ENCODE data around the gene KRTAP1-3.

The KRTAP1-3 gene

GRCh38 chr17:41024697-41025096, 10.0 kb downstream of the KRTAP1-3 start:
- H3K27ac ChIP-seq (ENCODE audit: low read depth, low read length, severe bottlenecking) = no peak overlapping the region

GRCh38 chr17:41020336-41020735, 14.3 kb downstream of the KRTAP1-3 start:
- Histone ChIP-seq H3K36me3 (ENCODE audit: control insufficient read depth, insufficient read depth, low read length) (no peaks in the 10 kb centered on the region), H3K4me1 (ENCODE audit: control insufficient read depth, insufficient read depth, low read length, poor library complexity, severe bottlenecking) (no peaks in the 10 kb centered on the region), H3K27ac (ENCODE audit: low read depth, low read length, severe bottlenecking) (no peak overlapping the region), H3K4me3 (ENCODE audit: extremely low read depth, insufficient read depth, low read length, poor library complexity, severe bottlenecking) (no peak overlapping the region), H3K9me3 (ENCODE audit: control insufficient read depth, low read length) (no peaks in the 10 kb centered on the region)

More at GRCh38 chr17:41024697-41025096, 10.0 kb downstream of the KRTAP1-3 start:
- Histone ChIP-seq H3K9me3 (ENCODE audit: control insufficient read depth, low read length) (no peaks in the 10 kb centered on the region), H3K4me1 (ENCODE audit: control insufficient read depth, insufficient read depth, low read length, poor library complexity, severe bottlenecking) (no peaks in the 10 kb centered on the region), H3K4me3 (ENCODE audit: extremely low read depth, insufficient read depth, low read length, poor library complexity, severe bottlenecking) (no peak overlapping the region), H3K36me3 (ENCODE audit: control insufficient read depth, insufficient read depth, low read length) (no peaks in the 10 kb centered on the region)
- WGBS, 2 experiments (ENCODE audit: insufficient coverage in 2 of 2) = 84 to 85% methylated on average over 3 of the region's 3 CpGs

GRCh38 chr17:41019415-41019814, 15.3 kb downstream of the KRTAP1-3 start:
- H3K4me3 ChIP-seq (ENCODE audit: extremely low read depth, insufficient read depth, low read length, poor library complexity, severe bottlenecking) = no peak overlapping the region
- WGBS, 2 experiments (ENCODE audit: insufficient coverage in 2 of 2) = 80 to 85% methylated on average over 1 to 2 of the region's 3 CpGs
- H3K9me3 ChIP-seq (ENCODE audit: control insufficient read depth, low read length) = no peaks in the 10 kb centered on the region
- no peaks in the 10 kb centered on the region for H3K4me1 ChIP-seq (ENCODE audit: control insufficient read depth, insufficient read depth, low read length, poor library complexity, severe bottlenecking)
- no peaks in the 10 kb centered on the region for H3K36me3 ChIP-seq (ENCODE audit: control insufficient read depth, insufficient read depth, low read length)
- no peak overlapping the region for H3K27ac ChIP-seq (ENCODE audit: low read depth, low read length, severe bottlenecking)

- WGBS, 2 experiments (ENCODE audit: insufficient coverage in 2 of 2) = 60% methylated on average over 1 of the region's 3 CpGs; no CpG with 5 or more reads in 1 of the 2 experiments
- no peak overlapping the region for H3K27ac ChIP-seq (ENCODE audit: low read depth, low read length, severe bottlenecking)
- no peak overlapping the region for H3K4me3 ChIP-seq (ENCODE audit: extremely low read depth, insufficient read depth, low read length, poor library complexity, severe bottlenecking)
- H3K9me3 ChIP-seq (ENCODE audit: control insufficient read depth, low read length) = no peaks in the 10 kb centered on the region
- no peaks in the 10 kb centered on the region for H3K36me3 ChIP-seq (ENCODE audit: control insufficient read depth, insufficient read depth, low read length)
- no peaks in the 10 kb centered on the region for H3K4me1 ChIP-seq (ENCODE audit: control insufficient read depth, insufficient read depth, low read length, poor library complexity, severe bottlenecking)
These were observed 16.1 kb downstream of the KRTAP1-3 start for GRCh38 chr17:41018541-41018940.

GRCh38 chr17:41016578-41017215, 18.0 kb downstream of the KRTAP1-3 start:
- H3K36me3 ChIP-seq (ENCODE audit: control insufficient read depth, insufficient read depth, low read length) = no peaks in the 10 kb centered on the region
- H3K9me3 ChIP-seq (ENCODE audit: control insufficient read depth, low read length) = no peaks in the 10 kb centered on the region
- H3K27ac ChIP-seq (ENCODE audit: low read depth, low read length, severe bottlenecking) = no peak overlapping the region
- no peaks in the 10 kb centered on the region for H3K4me1 ChIP-seq (ENCODE audit: control insufficient read depth, insufficient read depth, low read length, poor library complexity, severe bottlenecking)
- 91 to 95% methylated on average over 12 to 13 of the region's 13 CpGs for WGBS, 2 experiments (ENCODE audit: insufficient coverage in 2 of 2)
- H3K4me3 ChIP-seq (ENCODE audit: extremely low read depth, insufficient read depth, low read length, poor library complexity, severe bottlenecking) = no peak overlapping the region

- no peaks in the 10 kb centered on the region for H3K36me3 ChIP-seq (ENCODE audit: control insufficient read depth, insufficient read depth, low read length)
- 75 to 77% methylated on average over 3 to 6 of the region's 7 CpGs for WGBS, 2 experiments (ENCODE audit: insufficient coverage in 2 of 2)
- no peak overlapping the region for H3K27ac ChIP-seq (ENCODE audit: low read depth, low read length, severe bottlenecking)
- H3K4me1 ChIP-seq (ENCODE audit: control insufficient read depth, insufficient read depth, low read length, poor library complexity, severe bottlenecking) = no peaks in the 10 kb centered on the region
- H3K4me3 ChIP-seq (ENCODE audit: extremely low read depth, insufficient read depth, low read length, poor library complexity, severe bottlenecking) = no peak overlapping the region
- no peaks in the 10 kb centered on the region for H3K9me3 ChIP-seq (ENCODE audit: control insufficient read depth, low read length)
These were observed 19.2 kb downstream of the KRTAP1-3 start for GRCh38 chr17:41015454-41015853.

- Histone ChIP-seq H3K36me3 (ENCODE audit: control insufficient read depth, insufficient read depth, low read length) (no peaks in the 10 kb centered on the region), H3K9me3 (ENCODE audit: control insufficient read depth, low read length) (no peaks in the 10 kb centered on the region), H3K4me3 (ENCODE audit: extremely low read depth, insufficient read depth, low read length, poor library complexity, severe bottlenecking) (no peak overlapping the region), H3K4me1 (ENCODE audit: control insufficient read depth, insufficient read depth, low read length, poor library complexity, severe bottlenecking) (peaks cover 11% of the 10 kb centered on the region), H3K27ac (ENCODE audit: low read depth, low read length, severe bottlenecking) (no peak overlapping the region)
- WGBS, 2 experiments (ENCODE audit: insufficient coverage in 2 of 2) = 63% methylated on average over 1 of the region's 1 CpG; no CpG with 5 or more reads in 1 of the 2 experiments
These were observed 21.1 kb downstream of the KRTAP1-3 start for GRCh38 chr17:41013606-41014005.

- 97 to 100% methylated on average over 1 to 3 of the region's 3 CpGs for WGBS, 2 experiments (ENCODE audit: insufficient coverage in 2 of 2)
- Histone ChIP-seq H3K4me1 (ENCODE audit: control insufficient read depth, insufficient read depth, low read length, poor library complexity, severe bottlenecking) (peaks cover 11% of the 10 kb centered on the region), H3K4me3 (ENCODE audit: extremely low read depth, insufficient read depth, low read length, poor library complexity, severe bottlenecking) (no peak overlapping the region), H3K36me3 (ENCODE audit: control insufficient read depth, insufficient read depth, low read length) (no peaks in the 10 kb centered on the region), H3K27ac (ENCODE audit: low read depth, low read length, severe bottlenecking) (no peak overlapping the region), H3K9me3 (ENCODE audit: control insufficient read depth, low read length) (no peaks in the 10 kb centered on the region)
These were observed 21.5 kb downstream of the KRTAP1-3 start for GRCh38 chr17:41013181-41013580.

- 84 to 92% methylated on average over 6 of the region's 6 CpGs for WGBS, 2 experiments (ENCODE audit: insufficient coverage in 2 of 2)
- Histone ChIP-seq H3K9me3 (ENCODE audit: control insufficient read depth, low read length) (no peaks in the 10 kb centered on the region), H3K4me1 (ENCODE audit: control insufficient read depth, insufficient read depth, low read length, poor library complexity, severe bottlenecking) (peaks cover 11% of the 10 kb centered on the region), H3K36me3 (ENCODE audit: control insufficient read depth, insufficient read depth, low read length) (no peaks in the 10 kb centered on the region), H3K4me3 (ENCODE audit: extremely low read depth, insufficient read depth, low read length, poor library complexity, severe bottlenecking) (no peak overlapping the region), H3K27ac (ENCODE audit: low read depth, low read length, severe bottlenecking) (no peak overlapping the region)
These were observed 22.2 kb downstream of the KRTAP1-3 start for GRCh38 chr17:41012326-41013120.

- H3K9me3 ChIP-seq (ENCODE audit: control insufficient read depth, low read length) = no peaks in the 10 kb centered on the region
- no peak overlapping the region for H3K27ac ChIP-seq (ENCODE audit: low read depth, low read length, severe bottlenecking)
- H3K4me1 ChIP-seq (ENCODE audit: control insufficient read depth, insufficient read depth, low read length, poor library complexity, severe bottlenecking) = peaks cover 11% of the 10 kb centered on the region
- no peak overlapping the region for H3K4me3 ChIP-seq (ENCODE audit: extremely low read depth, insufficient read depth, low read length, poor library complexity, severe bottlenecking)
- no peaks in the 10 kb centered on the region for H3K36me3 ChIP-seq (ENCODE audit: control insufficient read depth, insufficient read depth, low read length)
These were observed 24.2 kb downstream of the KRTAP1-3 start for GRCh38 chr17:41010441-41010840.

GRCh38 chr17:41009936-41010335, 24.7 kb downstream of the KRTAP1-3 start:
- H3K4me1 ChIP-seq (ENCODE audit: control insufficient read depth, insufficient read depth, low read length, poor library complexity, severe bottlenecking) = peaks cover 11% of the 10 kb centered on the region
- no peaks in the 10 kb centered on the region for H3K9me3 ChIP-seq (ENCODE audit: control insufficient read depth, low read length)
- no peak overlapping the region for H3K4me3 ChIP-seq (ENCODE audit: extremely low read depth, insufficient read depth, low read length, poor library complexity, severe bottlenecking)
- no CpG with 5 or more reads among the region's 1 CpG for WGBS, 2 experiments (ENCODE audit: insufficient coverage in 2 of 2)
- H3K36me3 ChIP-seq (ENCODE audit: control insufficient read depth, insufficient read depth, low read length) = no peaks in the 10 kb centered on the region
- no peak overlapping the region for H3K27ac ChIP-seq (ENCODE audit: low read depth, low read length, severe bottlenecking)

All from mesodermal cell (in vitro differentiated cells).